ENCODE data around the gene IBSP.

Gene IBSP

DNA sequence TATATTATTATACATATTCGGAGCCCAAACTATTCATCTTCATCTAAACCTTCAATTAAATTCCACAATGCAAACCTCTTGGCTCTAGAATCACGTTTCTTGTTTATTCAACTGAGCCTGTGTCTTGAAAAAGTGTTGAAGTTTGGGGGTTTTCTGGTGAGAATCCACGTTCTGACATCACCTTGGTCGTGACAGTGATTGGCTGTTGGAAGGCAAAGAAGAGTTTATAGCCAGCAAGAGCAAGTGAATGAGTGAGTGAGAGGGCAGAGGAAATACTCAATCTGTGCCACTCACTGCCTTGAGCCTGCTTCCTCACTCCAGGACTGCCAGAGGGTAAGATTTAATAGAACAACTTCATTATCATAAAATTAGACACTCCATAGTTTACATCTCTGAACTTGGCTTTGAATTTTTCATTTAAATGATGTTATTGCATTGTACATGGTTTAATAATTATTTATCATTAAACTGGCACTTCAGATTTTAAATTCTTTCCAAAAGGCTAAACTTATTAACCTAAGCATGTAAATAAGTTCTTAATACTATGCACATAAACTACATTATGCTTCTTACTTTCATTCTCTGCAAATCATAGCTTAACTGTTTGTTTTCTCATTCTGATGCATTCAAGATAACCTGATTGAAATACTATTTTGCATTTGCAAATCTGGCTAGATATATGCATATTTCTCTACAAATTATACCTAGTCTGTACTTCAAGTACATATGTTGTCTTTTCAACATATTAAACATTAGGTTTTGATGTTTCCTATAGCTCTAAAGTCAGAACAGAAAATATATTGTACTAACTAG, at the start of gene IBSP:
Gene IBSP, plus strand, starts transcription at position 254 of the 813 bp plus-strand sequence. CDS start 2,808 bp downstream, outside the sequence.
- no peak for DNase-seq (ENCODE audit: low read depth in 2 of 2)

- no peak for DNase-seq (ENCODE audit: low read depth in 2 of 2)
Measured at GRCh38 chr4:87749883-87750282, 49.5 kb upstream of the IBSP start.

GRCh38 chr4:87758270-87758669, 41.1 kb upstream of the IBSP start:
- no peak for DNase-seq (ENCODE audit: low read depth in 2 of 2)

GRCh38 chr4:87762311-87762710, 37.0 kb upstream of the IBSP start:
- no peak for DNase-seq (ENCODE audit: low read depth in 2 of 2)

DNA sequence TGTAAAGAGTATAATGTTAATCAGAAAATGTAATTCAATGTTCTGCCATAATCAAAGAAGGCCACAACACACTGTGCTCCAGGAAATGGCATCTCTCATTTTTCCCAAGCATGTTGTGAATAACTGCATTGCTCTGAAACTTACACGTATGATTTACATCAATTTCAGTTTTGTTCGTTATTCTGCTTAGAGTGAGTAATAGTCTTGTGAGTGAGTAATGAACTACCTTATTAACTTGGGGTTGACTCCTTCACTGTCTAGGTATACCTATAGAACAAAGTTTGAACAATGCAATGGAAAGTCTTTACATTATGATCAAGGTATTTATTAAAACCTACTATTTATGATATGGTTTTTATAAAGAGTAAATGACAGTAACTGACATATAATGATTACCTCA, 17.8 kb upstream of the IBSP start:
- DNase-seq (ENCODE audit: low read depth in 2 of 2), result no peak

DNA sequence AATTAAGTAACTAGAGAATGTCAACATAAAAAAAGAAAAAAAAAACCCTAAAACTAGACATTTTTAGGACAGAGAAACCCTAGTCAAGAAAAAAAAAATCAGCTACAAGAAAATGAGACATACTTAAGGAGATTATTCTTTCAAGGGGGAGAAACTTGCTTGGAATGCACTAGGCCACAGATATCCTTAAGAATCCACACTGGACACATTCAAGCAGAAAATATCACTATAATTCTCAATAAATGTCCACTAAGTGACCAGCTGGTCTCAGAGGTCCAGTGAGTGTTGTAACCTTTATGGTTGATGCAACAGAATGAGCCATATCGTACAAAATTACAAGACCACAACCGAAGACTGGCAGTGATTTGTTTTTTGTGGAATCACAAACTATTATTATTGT, 15.6 kb upstream of the IBSP start:
- DNase-seq (ENCODE audit: low read depth in 2 of 2), result no peak

DNA sequence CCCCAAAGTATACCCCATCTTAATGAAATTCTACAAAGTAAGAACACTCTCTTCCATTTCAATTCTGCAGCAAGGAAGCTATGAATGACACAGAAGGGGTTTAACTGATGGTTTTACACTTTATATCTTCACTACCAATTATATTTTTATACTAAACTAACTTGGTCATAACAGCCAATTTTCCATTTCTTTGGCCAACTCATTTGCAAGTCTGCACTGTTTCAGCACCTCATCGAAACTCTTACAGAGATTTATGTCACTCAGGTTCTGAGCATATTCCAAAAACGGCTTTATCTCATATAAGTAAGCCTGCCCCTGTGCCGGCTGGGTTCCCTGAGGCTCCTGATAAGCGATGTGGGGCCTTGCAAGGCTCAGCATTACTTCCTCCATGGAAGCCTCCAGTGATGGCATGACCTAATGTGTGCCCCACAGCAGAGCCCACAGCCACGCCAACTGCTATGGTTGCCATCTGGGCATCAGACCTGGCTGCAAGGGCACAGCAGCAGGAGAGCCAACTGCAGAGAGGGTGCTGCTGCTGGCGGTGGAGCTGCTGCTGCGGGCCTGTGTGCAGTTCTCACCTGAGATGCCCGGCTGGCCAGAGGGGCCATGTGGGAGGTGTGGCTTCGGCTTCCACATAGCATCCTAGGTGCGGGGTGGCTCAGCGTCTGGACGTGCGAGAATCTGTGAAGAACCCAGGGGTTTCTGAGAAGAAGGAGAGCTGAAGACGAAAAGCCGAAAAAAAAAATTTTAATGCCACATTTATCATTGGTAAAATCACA, 13.4 kb upstream of the IBSP start:
- no peak for DNase-seq (ENCODE audit: low read depth in 2 of 2)

- DNase-seq (ENCODE audit: low read depth in 2 of 2), result no peak
Measured at GRCh38 chr4:87802858-87803257, 3.5 kb downstream of the IBSP start.

DNA sequence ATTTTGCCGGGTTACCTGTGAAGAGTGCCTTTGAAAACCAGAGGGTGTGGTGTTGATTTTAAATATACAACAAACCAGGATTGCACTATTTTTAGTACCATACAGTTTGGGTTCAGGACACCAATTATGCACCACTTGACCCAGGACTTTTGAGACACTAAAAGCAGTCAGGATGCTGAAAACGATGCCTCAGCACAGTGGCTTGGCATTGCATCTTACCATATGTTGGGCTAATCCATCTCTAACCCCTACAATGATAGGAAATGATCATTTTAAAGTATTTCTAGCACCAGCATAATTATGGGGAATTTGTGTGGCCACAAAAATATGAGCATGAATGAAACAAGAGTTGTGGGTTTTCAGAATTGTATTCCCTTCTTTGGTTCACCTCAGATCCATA, 4.1 kb downstream of the IBSP start:
- DNase-seq (ENCODE audit: low read depth in 2 of 2), result no peak

GRCh38 chr4:87804871-87805270, 5.5 kb downstream of the IBSP start:
- DNase-seq (ENCODE audit: low read depth in 2 of 2), result no peak

GRCh38 chr4:87805971-87806370, 6.6 kb downstream of the IBSP start:
- no peak for DNase-seq (ENCODE audit: low read depth in 2 of 2)

GRCh38 chr4:87806520-87806919, 7.2 kb downstream of the IBSP start:
- DNase-seq (ENCODE audit: low read depth in 2 of 2), result no peak

DNA sequence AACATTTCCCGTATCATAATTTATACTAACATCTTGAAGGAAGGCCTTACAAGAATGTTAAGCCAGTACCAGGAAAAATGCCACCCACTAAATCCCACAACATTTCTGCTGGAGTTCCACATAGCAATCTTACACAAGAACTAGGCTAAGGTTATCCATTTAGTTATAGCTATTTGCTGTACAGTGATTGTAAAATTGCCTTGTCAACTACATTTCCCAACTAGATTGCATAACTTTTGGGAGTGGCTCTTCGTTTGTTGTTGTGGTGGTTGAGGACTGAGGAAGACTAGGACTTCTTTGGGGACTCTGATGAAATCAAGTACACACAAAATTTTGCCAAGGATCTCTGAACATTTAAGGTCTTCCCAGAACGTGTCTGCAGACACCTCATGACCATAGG, 8.0 kb downstream of the IBSP start:
- no peak for DNase-seq (ENCODE audit: low read depth in 2 of 2)

GRCh38 chr4:87811977-87812376, 12.6 kb downstream of the IBSP start:
- DNase-seq (ENCODE audit: low read depth in 2 of 2), result no peak

DNA sequence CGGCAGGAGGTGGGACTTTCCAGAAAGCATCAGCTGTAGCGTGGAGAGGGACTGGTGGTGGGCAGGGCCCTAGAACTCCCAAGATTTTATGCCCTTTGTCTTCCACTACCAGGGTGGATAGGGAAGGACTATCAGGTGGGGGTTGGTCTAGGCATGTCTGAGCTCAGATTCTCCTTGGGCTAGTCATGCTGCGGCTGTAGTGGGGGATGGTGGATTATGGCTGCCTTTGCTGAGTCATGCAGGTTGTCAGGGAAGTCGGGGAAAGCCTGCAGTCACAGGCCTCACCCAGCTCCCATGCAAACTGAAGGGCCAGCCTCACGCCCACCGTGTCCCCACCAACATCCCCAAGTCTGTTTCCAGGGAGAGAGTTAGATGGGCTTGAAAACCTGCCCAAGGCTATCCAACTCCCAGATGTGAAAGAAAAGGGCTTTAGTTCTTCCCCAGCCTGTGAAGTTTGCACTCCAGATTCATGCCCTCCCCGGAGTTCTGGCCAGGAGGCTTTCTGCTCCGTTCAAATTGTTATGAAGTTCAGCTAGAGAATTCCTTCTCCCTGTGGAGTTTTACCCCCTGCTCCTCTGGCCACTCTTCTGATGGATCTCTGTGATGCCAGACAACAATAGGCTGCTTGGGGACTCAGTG, 20.0 kb downstream of the IBSP start:
- DNase-seq (ENCODE audit: low read depth in 2 of 2), result no peak

DNA sequence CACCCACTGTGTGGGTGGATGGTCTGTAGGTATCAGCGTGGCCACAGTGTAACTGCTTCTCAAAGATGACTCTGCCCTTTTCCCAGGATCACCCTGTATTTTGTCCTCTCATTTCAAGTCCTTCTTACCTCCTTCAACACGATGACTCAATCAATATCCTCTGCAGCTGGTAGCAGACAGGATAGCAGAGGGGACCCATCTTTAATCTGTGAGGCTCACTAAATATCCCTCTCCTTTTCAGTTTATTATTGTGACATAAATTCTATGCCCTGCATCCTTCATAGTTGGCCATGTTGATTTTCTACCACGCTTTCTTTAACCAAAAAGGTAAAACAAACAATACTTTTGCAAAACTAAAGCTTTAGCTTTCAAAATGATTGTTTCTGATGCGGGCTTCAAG, 23.8 kb downstream of the IBSP start:
- DNase-seq (ENCODE audit: low read depth in 2 of 2), result no peak

DNA sequence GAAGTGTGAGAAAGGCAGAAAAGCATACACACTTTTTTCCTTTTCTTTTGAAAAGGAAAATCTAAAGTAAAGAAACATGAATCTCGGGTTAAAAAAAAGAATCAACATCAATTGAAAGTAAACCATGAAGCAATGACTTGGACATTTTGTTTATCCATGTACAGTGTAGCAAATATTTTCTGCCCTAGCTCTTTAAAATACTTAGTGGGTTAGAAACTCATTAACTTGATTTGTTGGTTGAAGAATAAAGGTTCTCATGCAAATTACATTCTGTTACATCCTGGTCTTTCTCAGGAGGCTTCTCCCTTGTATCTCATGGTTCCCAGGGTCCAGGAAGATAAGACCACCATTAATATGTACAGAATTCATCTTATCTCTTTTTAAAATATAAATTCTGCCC, 24.4 kb downstream of the IBSP start:
- no peak for DNase-seq (ENCODE audit: low read depth in 2 of 2)

- no peak for DNase-seq (ENCODE audit: low read depth in 2 of 2)
Measured at GRCh38 chr4:87824352-87824751, 25.0 kb downstream of the IBSP start.

DNA sequence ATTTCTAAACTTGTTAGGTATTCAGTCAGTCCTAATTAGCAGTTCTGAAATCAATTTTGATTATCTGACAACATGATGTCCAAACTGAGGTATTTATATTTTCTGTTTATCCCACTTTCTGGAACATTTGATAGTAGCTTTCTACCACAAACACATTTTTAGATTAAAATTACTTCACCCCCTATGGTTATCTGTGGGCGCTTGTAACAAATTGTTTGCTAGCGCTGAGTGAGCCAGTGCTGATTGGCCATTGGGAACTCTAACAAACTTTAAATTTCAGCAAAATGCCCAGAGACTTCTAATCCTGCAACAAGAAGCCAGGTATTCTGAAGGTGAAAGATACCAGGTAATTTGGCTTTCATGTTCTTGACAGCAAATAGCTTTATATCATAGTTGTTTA, 33.3 kb downstream of the IBSP start, which contains the start of gene MEPE:
Gene MEPE, plus strand, starts transcription at position 301 of the 400 bp plus-strand sequence. CDS start 1,746 bp downstream, outside the sequence.
- no peak for DNase-seq (ENCODE audit: low read depth in 2 of 2)

- DNase-seq (ENCODE audit: low read depth in 2 of 2), result no peak
Measured at GRCh38 chr4:87834401-87834800, 35.0 kb downstream of the IBSP start.

GRCh38 chr4:87835197-87835596, 35.8 kb downstream of the IBSP start:
- DNase-seq (ENCODE audit: low read depth in 2 of 2), result no peak

- no peak for DNase-seq (ENCODE audit: low read depth in 2 of 2)
Measured at GRCh38 chr4:87835743-87836142, 36.4 kb downstream of the IBSP start.

GRCh38 chr4:87838205-87838604, 38.9 kb downstream of the IBSP start:
- no peak for DNase-seq (ENCODE audit: low read depth in 2 of 2)

Measured in stimulated activated CD4-positive, alpha-beta T cell treated with anti-CD3 and anti-CD28 coated beads, Interleukin-4, amount 100 ng/mL, for 48 hours (primary cell).